Neutrophil (primary cell): ENCODE data around the gene MXRA7.

Experiments
- H3K27ac ChIP-seq: fragments of 200-600 bp; sonication (generic); 2 replicates; pipeline ENCODE4 v1.5.1; 2016; ENCODE audit warnings: mild to moderate bottlenecking, moderate library complexity
- H3K27me3 ChIP-seq: fragments of 200-600 bp; sonication (generic); 2 replicates; pipeline ENCODE4 v1.6.0; 2016; ENCODE audit warnings: mild to moderate bottlenecking
- H3K36me3 ChIP-seq: fragments of 200-600 bp; sonication (generic); 2 replicates; pipeline ENCODE4 v1.5.1; 2017
- H3K4me1 ChIP-seq, 2 experiments: fragments of 200-600 bp in 1 of 2; sonication (generic) in 1 of 2; 1 replicate in 1 of 2; 2 replicates in 1 of 2; pipeline versions ENCODE4 v1.5.1 to v1.6.1; 2013 to 2016; ENCODE audit warnings: low read depth in 1 of 2, low read length in 1 of 2, mild to moderate bottlenecking in 1 of 2, moderate library complexity in 1 of 2; ENCODE audit not compliant: control insufficient read depth in 1 of 2, insufficient read depth in 1 of 2
- H3K4me3 ChIP-seq, 2 experiments: fragments of 200-600 bp in 1 of 2; sonication (generic) in 1 of 2; 1 replicate in 1 of 2; 2 replicates in 1 of 2; pipeline ENCODE4 v1.5.1; 2013 to 2016; ENCODE audit warnings: low read depth in 1 of 2, low read length in 1 of 2, mild to moderate bottlenecking in 1 of 2, moderate library complexity in 1 of 2
- H3K9me3 ChIP-seq: fragments of 200-600 bp; sonication (generic); 2 replicates; pipeline ENCODE4 v1.5.1; 2016
- TF ChIP-seq, protein P1 (sequence below): fragments of 200-600 bp; sonication (generic); IDR thresholded peaks from 2 replicates; pipeline ENCODE4 v1.5.1; 2016; ENCODE audit warnings: antibody characterized with exemption

The MXRA7 gene

DNA sequence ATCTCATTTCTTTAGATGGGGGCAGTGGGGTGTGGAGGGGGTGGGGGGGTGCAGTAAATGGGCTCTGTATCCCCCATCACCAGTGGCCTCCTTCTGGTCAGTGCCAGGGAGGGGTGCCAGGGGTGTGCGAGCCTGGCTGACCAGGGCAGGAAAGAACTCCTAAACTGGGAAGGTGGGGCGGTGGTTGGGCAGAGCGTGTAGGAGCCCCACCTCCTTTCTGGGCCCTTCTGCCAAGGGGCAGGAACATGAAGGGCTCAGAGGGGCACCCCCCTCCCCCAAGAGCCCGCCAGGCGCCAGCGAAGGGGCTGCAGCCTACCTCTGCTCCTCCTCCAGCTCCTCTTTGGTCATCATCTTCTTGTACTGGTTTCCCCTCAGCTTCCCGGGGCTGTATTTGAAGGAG, 26.0 kb downstream of the MXRA7 start:
- Histone ChIP-seq H3K4me1 (no peaks in the 10 kb centered on the region), H3K9me3 (no peaks in the 10 kb centered on the region), H3K27ac (no peak overlapping the region), H3K27me3 (no peaks in the 10 kb centered on the region), H3K36me3 (no peaks in the 10 kb centered on the region), H3K4me3 (no peak overlapping the region)
- TF ChIP-seq, protein P1, sequence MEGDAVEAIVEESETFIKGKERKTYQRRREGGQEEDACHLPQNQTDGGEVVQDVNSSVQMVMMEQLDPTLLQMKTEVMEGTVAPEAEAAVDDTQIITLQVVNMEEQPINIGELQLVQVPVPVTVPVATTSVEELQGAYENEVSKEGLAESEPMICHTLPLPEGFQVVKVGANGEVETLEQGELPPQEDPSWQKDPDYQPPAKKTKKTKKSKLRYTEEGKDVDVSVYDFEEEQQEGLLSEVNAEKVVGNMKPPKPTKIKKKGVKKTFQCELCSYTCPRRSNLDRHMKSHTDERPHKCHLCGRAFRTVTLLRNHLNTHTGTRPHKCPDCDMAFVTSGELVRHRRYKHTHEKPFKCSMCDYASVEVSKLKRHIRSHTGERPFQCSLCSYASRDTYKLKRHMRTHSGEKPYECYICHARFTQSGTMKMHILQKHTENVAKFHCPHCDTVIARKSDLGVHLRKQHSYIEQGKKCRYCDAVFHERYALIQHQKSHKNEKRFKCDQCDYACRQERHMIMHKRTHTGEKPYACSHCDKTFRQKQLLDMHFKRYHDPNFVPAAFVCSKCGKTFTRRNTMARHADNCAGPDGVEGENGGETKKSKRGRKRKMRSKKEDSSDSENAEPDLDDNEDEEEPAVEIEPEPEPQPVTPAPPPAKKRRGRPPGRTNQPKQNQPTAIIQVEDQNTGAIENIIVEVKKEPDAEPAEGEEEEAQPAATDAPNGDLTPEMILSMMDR: no peak

DNA sequence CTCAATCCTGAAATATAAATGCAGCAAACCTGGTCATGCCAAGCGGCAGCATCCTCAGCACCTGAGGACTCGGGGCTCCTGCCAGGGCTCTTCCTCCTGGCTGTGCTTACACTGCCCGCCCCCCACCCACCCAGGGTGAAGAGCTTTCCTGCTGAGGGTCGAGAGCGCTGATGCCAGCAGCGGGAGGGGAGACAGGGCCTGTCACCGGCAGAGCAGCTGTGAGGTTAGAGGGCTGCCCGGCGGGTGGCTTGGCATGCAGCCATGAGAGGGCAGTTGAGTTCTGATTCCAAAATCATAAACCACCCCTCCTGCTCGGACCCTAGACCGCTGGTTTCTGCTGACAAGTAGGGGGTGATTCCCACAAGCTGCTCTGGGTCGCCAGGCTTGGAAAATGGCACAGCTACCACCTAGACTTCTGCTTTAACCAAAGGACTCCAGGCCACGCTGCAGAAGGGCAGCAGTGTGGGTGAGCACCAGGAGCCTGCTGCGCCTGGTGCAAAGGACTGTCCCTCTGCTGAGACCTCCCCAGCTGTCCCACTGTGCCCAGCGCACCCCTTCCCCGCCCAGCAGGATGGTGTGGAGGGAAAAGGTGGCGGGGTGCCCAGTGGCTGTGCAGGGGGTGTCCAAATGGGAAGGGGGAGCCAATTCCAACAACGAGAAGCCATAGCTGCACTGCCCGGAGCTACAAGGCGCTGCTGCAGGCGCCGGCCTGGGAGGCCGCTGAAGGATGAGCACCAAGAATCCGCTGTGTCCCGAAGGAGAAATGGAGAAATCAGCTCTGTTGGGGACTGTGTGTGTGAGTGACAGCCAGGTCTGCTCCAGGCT, 26.6 kb downstream of the MXRA7 start:
- H3K27me3 ChIP-seq: no peaks in the 10 kb centered on the region
- H3K9me3 ChIP-seq: no peaks in the 10 kb centered on the region
- no peak overlapping the region for H3K27ac ChIP-seq
- TF ChIP-seq, protein P1: no peak
- no peaks in the 10 kb centered on the region for H3K36me3 ChIP-seq
- H3K4me1 ChIP-seq: peaks cover 3 to 4% of the 10 kb centered on the region in 2 experiments
- H3K4me3 ChIP-seq: no peak overlapping the region

DNA sequence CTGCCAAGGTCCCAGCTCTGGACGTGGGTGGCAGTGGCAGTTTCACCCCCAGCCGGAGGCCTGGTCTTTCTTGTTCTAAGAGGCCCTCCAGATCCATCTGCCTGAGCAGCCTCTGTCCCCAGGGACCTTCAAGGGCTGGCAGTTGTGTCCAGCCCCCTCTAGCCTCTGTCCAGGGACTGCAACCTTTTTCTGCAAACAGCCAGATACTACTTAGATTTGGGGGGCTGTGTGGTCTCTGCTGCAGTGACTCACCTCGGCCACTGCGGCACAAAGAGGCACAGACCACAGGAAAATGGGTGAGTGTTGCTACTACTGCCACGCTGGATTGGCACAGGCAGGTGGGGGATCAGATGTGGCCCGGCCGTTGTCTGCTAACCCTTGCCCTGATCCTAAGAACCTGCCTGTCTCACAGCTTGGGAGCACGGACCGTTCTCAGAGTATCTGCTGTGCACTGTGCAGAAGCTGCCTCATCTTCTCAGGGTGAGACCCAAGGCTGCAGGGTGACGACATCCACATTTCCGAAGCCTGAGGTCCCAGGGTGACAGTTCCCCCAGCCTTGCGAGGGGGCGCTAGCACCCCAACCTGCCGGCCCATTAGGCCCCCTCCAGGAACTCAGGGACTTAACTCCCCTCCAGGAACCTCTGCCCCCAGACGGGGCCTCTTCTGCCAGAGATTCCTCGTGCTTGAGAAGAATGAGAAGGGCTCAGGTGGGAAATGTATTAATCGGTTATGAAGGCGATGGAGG, 27.6 kb downstream of the MXRA7 start:
- Histone ChIP-seq H3K4me3 (no peak overlapping the region), H3K36me3 (no peaks in the 10 kb centered on the region), H3K27me3 (no peaks in the 10 kb centered on the region), H3K9me3 (no peaks in the 10 kb centered on the region), H3K27ac (no peak overlapping the region), H3K4me1 (peaks cover 7 to 11% of the 10 kb centered on the region in 2 experiments)
- TF ChIP-seq, protein P1: no peak

DNA sequence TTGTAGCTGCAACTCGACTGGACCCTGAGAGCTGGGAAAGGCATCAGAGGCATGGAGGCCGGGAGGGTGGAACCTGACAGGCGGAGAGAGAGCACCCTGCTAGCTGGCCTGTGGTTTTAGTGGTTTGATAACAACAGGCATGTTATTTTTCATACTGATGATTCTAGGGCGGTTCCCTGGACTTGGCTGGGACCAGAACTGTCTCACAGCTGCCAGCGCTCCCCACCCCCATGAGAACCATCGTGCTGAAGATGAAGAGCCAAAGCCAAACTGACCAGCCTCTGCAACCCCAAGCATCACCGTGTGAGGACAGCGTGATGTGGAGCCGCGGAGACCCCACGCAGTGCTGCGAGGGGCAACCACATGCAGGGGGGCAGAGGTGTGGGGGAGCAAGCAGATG, 28.5 kb downstream of the MXRA7 start:
- H3K27me3 ChIP-seq: no peaks in the 10 kb centered on the region
- TF ChIP-seq, protein P1: no peak
- H3K4me1 ChIP-seq: peaks cover 7 to 11% of the 10 kb centered on the region in 2 experiments
- no peaks in the 10 kb centered on the region for H3K36me3 ChIP-seq
- H3K27ac ChIP-seq: no peak overlapping the region
- no peaks in the 10 kb centered on the region for H3K9me3 ChIP-seq
- H3K4me3 ChIP-seq: no peak overlapping the region

DNA sequence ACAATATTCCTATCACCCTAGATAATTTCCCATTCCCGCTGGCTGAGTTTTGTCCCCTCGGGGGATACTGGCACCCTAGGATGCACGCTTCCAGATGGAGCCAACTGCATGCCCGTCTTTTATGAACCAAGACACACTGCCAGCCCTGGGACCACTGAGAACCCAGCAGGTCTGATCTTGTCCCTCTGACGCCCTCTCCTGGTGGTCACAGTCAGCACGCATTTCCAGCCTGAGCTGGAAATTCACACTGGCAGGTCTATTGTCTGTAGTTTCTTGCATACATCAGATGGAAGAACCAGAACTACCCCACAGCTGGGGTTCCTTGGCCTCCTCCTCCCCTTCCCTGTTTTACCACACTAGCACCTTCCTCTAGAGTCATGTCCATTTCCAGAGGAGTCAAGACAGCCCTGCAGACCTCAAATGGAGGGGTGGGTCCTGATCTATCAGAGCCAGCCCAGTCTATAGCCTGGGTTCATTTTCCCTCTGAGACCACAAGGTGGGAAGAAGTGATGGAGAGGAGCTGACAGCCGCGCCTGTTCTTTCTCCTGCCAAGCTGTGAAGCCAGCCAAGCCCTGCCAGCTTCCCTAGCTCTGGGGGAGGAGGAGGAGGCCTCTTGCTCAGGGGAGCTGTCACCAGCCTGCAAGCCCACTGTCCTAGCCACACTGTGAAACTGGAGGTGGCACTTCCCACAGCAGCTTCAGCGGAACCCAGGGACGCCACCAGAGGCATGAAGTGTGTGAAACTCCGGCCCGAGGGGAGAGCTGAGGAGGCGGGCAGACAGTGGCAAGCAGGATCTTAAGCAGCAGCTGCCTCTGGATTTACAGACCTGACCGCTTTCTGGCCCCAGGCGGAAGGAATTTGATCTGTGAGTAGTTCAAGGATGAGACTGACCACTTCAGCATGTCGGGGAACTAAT, 29.3 kb downstream of the MXRA7 start:
- H3K27ac ChIP-seq: no peak overlapping the region
- TF ChIP-seq, protein P1: peak; percentile 61
- no peaks in the 10 kb centered on the region for H3K9me3 ChIP-seq
- H3K4me3 ChIP-seq: no peak overlapping the region
- H3K4me1 ChIP-seq: peaks cover 7 to 11% of the 10 kb centered on the region in 2 experiments
- no peaks in the 10 kb centered on the region for H3K36me3 ChIP-seq
- H3K27me3 ChIP-seq: no peaks in the 10 kb centered on the region
